Mesothelial cell of epicardium (in vitro differentiated cells): ENCODE data around the gene AGTR1. TPM values are rescaled to one million over a fixed set of nuclear protein-coding genes. Genes with fewer than 3 reads are reported as not detected.

Experiments
- DNase-seq, 2 experiments: peaks; one replicate each; pipeline ENCODE4 v3.0.0; 2021; ENCODE audit warnings: low spot score in 2 of 2; ENCODE audit not compliant: unreplicated experiment in 2 of 2
- H3K27ac Mint-ChIP-seq: 2 replicates; pipeline ENCODE4 v1.8.0; 2021; ENCODE audit warnings: mixed read lengths
- H3K27me3 Mint-ChIP-seq: 2 replicates; pipeline ENCODE4 v1.8.0; 2021; ENCODE audit warnings: low read depth, mixed read lengths
- H3K36me3 Mint-ChIP-seq: 2 replicates; pipeline ENCODE4 v1.8.0; 2021; ENCODE audit warnings: mixed read lengths
- H3K4me1 Mint-ChIP-seq: 2 replicates; pipeline ENCODE4 v1.8.0; 2021; ENCODE audit warnings: mixed read lengths
- H3K4me3 Mint-ChIP-seq: 2 replicates; pipeline ENCODE4 v1.8.0; 2021; ENCODE audit warnings: mild to moderate bottlenecking, moderate library complexity, mixed read lengths
- H3K9me3 Mint-ChIP-seq: 2 replicates; pipeline ENCODE4 v1.8.0; 2021; ENCODE audit warnings: mixed read lengths
- CTCF ChIP-seq: fragments of 200-600 bp; sonication (generic); IDR thresholded peaks from one replicate; pipeline ENCODE4 v1.5.0; 2021; ENCODE audit warnings: antibody characterized with exemption; ENCODE audit not compliant: unreplicated experiment
- total RNA-seq: library from RNA; stranded (reverse); gene quantifications from 3 replicates; pipeline ENCODE4 v1.2.1, GENCODE V29; 2021

The AGTR1 gene
- total RNA-seq, 1 donor from 2014 or later = 0.13 TPM

- no peak for DNase-seq
- H3K36me3 Mint-ChIP-seq = no peaks in the 10 kb centered on the region
- TF ChIP-seq CTCF = no peak
- H3K27ac Mint-ChIP-seq = no peak overlapping the region
- peaks cover 4% of the 10 kb centered on the region for H3K27me3 Mint-ChIP-seq
- peaks cover 24% of the 10 kb centered on the region for H3K4me1 Mint-ChIP-seq
- H3K4me3 Mint-ChIP-seq = no peak overlapping the region
- H3K9me3 Mint-ChIP-seq = no peaks in the 10 kb centered on the region
Observed at GRCh38 chr3:148755570-148755969, 57.9 kb downstream of the AGTR1 start.

- Mint-ChIP-seq H3K36me3 (no peaks in the 10 kb centered on the region), H3K4me3 (no peak overlapping the region), H3K27me3 (peaks cover 4% of the 10 kb centered on the region), H3K27ac (no peak overlapping the region), H3K4me1 (peaks cover 24% of the 10 kb centered on the region), H3K9me3 (no peaks in the 10 kb centered on the region)
- DNase-seq = no peak
- no peak for TF ChIP-seq CTCF
Observed at GRCh38 chr3:148756311-148756710, 58.6 kb downstream of the AGTR1 start.

GRCh38 chr3:148757238-148758215 is 59.8 kb downstream of the AGTR1 start:
- H3K9me3 Mint-ChIP-seq = no peaks in the 10 kb centered on the region
- no peak for DNase-seq
- H3K4me3 Mint-ChIP-seq = no peak overlapping the region
- H3K27me3 Mint-ChIP-seq = peaks cover 2% of the 10 kb centered on the region
- no peaks in the 10 kb centered on the region for H3K36me3 Mint-ChIP-seq
- H3K4me1 Mint-ChIP-seq = peaks cover 24% of the 10 kb centered on the region
- no peak overlapping the region for H3K27ac Mint-ChIP-seq
- no peak for TF ChIP-seq CTCF

GRCh38 chr3:148758303-148758884 is 60.7 kb downstream of the AGTR1 start:
- no peak overlapping the region for H3K4me3 Mint-ChIP-seq
- peaks cover 26% of the 10 kb centered on the region for H3K4me1 Mint-ChIP-seq
- H3K27me3 Mint-ChIP-seq = peaks cover 2% of the 10 kb centered on the region
- no peak for DNase-seq
- TF ChIP-seq CTCF = no peak
- H3K9me3 Mint-ChIP-seq = no peaks in the 10 kb centered on the region
- H3K27ac Mint-ChIP-seq = no peak overlapping the region
- no peaks in the 10 kb centered on the region for H3K36me3 Mint-ChIP-seq

GRCh38 chr3:148759430-148759829 is 61.7 kb downstream of the AGTR1 start:
- no peak for TF ChIP-seq CTCF
- no peaks in the 10 kb centered on the region for H3K9me3 Mint-ChIP-seq
- H3K4me1 Mint-ChIP-seq = peaks cover 33% of the 10 kb centered on the region
- no peaks in the 10 kb centered on the region for H3K36me3 Mint-ChIP-seq
- peaks cover 2% of the 10 kb centered on the region for H3K27me3 Mint-ChIP-seq
- DNase-seq = no peak
- no peak overlapping the region for H3K4me3 Mint-ChIP-seq
- H3K27ac Mint-ChIP-seq = peak overlapping the region; percentile 70
